HG02981 (cell line): Measurements from ENCODE around the gene CSTB.

ENCODE experiments used
- ATAC-seq: cut with Tn5 transposase; IDR thresholded peaks from one replicate; pipeline ENCODE4 v1.9.1; 2021; ENCODE audit warnings: mild to moderate bottlenecking, moderate library complexity; ENCODE audit not compliant: unreplicated experiment

CSTB gene

DNA sequence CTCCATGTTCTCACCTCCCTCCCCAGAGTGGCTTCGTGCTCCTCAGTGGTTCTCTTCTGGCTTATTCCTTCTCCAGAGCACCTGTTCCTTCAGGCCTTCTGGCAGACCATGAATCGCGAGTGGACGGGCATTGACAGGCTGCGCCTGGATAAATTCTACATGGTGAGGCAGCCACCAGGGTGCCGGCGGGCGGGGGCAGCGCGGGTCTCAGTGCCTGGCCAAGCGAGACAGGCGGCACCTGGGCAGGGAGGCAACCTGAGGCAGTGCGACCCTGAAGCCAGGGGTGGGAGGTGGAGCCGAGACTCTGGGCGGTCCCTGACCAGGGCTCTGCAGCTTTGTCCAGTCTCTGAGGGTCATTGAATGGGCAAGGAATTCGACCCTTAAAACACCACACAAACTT is 17.1 kb upstream of the CSTB start:
- ATAC-seq, result no peak

DNA sequence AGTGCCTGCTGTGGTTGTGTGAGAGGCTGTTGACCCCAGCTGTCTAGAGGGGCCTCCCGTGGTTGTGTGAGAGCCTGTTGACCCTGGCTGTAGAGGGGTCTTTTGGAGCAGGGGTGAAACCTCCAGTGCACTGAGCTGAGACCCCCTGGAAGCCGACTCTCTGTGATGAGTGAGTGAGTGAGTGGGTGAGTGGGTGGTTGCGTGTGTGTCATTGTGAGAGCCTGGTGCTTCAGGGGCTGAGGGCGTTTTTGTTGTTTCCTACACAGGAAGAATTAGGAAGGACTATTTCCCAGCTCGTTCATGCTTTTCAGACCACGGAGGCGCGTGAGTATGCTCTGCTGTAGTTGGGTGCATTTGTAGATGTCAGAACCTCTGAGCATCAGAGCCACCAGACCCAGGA is 16.3 kb upstream of the CSTB start:
- ATAC-seq, result no peak

DNA sequence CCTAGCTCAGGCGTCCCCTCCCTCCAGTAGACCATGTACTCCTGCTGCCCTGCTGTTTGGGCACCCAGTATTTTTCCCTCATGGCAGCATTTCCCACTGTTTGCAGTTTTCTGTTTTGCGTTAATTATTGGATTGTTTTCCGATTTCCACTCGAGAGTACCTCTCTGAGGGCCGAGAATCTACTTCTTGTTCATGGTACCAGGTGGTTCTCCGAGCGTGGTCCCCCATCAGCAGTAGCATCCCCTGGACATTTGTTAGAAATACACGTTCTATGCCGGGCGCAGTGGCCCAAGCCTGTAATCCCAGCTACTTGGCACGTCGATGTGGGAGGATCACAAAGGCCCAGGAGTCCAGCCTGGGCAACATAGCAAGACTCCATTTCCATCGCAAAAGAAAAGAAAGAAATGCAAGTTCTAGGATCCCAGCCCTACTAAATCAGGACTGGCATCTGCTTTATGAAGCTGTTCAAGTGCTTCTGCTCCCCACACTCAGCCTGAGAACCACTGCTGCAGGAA is 14.0 kb upstream of the CSTB start:
- no peak for ATAC-seq

DNA sequence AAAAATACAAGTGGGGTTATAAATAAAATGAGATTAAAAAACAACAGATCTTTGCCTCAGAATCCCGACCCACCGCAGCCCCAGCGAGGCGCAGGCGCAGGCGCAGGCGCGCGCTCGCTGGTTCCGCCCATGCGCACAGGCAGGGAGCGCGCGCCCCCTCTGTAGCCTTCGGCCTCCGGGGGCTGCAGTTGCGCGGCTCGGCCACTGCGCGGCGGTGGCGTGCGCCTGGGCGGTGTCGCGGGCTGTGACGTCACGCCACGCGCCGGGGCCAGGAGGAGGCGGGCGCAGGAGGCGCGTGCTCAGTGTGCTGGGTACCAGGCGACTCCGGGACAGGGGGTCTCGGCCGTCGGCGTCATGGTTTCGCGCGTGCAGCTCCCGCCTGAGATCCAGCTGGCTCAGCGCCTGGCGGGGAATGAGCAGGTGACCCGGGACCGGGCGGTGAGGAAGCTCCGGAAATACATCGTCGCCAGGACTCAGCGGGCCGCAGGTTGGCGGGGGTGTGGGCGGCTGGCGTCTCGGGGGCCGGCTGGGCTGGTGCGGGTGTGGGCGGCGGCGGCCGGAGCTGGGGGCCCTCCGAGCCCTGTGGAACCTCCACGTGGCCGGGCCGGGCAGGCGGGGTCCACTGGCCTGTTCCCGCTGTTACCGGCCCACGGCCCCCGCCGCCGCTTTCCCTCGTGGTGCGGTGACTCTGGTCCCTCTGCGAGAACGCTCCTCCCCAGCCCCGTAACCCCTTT is 13.3 kb upstream of the CSTB start, which contains the start of gene RRP1:
RRP1 (plus strand) TSS at position 302 of the 734 bp plus-strand sequence; CDS start at position 355, 53 bp downstream.
- ATAC-seq, result peak; percentile 84

DNA sequence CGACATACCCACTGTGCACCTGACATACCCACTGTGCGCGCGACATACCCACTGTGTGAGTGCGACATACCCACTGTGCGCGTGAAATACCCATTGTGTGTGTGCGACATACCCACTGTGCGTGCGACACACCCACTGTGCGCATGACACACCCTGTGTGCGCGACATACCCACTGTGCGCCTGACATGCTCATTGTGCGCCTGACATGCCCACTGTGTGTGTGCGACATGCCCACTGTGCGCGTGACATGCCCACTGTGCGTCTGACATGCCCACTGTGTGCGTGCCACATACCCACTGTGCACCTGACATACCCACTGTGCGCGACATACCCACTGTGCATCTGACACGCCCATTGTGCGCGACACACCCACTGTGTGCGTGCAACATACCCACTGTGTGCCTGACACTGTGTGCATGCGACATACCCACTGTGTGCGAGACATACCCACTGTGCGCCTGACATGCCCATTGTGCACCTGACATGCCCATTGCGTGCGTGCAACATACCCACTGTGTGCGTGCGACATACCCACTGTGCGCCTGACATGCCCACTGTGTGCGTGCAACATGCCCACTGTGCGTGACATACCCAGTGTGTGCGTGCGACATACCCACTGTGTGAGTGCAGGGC is 10.8 kb upstream of the CSTB start:
- ATAC-seq, result no peak

DNA sequence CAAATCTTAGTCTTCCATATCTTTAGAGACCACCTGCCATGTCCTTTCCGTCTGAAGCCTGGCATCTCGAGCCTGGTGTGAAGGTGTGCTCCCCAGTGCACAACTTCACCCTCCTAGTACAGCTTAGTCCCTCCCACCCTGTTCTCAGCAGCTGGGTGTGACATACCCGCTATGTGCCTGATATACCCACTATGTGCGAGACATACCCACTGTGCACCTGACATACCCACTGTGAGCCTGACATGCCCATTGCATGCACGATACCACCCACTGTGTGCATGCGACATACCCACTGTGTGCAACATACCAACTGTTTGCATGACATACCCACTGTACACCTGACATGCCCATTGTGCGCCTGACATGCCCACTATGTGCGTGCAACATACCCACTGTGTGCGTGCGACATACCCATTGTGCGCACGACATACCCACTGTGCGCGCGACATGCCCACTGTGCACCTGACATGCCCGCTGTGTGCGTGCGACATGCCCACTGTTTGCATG is 10.2 kb upstream of the CSTB start:
- no peak for ATAC-seq

DNA sequence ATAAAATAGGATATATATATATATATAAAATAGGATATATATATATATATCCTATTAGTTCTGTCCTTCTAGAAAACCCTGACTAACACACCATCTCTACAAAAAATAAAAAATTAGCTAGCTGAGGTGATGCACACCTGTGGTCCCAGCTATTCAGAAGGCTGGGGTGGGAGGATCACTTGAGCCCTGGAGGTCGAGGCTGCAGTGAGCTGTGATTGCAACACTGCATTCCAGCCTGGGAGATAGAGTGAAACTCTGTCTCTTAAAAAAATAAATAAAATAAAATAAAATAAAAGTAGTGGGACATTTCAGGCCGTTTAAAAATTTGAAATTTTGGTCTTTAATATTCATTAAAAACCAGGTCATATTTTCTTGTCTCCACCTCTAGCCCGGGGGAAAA is 9.0 kb upstream of the CSTB start:
- no peak for ATAC-seq

DNA sequence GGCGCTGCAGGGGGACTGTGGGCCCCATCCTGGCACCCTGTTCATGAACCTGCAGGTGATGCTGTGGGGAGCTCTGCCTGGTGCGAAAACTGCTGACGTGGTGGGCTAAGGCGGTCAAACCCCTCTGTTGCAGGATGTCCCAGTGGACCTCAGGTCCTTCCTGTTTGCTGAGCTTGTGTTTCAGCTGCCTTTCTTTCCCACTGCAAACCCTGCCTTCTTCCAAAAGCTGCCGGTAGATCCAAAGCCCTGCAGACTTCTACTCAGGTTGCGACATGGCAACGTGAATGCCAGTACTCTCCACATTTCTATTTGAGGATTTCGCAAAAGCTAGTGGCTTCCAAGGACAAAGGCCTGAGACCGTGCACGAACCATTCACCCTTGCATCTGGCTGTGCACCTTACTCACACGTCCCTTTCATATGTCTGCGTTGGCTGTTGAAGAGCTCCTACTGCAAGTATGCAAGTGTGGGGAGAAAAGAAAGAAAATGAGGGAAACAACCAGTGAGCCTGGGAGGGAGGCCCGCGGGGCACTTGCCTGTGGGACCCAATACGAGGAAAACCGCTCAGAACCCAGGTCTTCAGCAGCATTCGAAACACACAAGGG is 7.1 kb upstream of the CSTB start:
- no peak for ATAC-seq

DNA sequence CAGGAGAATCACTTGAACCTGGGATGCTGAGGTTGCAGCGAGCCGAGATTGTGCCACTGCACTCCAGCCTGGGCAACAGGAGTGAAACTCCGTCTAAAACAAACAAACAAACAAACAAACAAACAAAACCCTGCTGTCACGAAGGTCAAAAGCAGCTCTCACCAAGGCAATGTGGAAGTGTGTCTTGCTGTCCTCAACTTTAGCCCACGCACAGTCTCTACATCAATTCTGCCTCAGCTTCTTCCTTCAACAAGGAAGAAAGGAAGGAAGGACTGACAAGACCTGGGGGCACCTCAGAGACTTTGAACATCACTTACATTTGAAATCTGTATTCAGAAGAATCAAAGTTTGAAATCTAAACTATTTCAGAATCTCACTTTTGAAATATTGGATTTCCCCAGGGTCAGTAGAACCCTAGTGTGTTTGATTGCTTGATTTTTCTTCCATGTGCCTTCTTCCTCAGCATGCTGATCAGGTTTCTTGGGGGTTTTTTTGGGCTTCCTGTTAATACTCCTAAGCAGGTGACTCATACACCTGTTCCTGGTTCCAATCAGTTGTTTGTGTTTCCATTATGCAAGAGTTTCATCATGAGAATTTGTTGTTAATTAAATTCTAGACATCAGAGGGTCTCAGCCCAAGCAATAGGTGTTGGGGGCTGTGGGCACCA is 6.5 kb upstream of the CSTB start:
- ATAC-seq, result no peak

DNA sequence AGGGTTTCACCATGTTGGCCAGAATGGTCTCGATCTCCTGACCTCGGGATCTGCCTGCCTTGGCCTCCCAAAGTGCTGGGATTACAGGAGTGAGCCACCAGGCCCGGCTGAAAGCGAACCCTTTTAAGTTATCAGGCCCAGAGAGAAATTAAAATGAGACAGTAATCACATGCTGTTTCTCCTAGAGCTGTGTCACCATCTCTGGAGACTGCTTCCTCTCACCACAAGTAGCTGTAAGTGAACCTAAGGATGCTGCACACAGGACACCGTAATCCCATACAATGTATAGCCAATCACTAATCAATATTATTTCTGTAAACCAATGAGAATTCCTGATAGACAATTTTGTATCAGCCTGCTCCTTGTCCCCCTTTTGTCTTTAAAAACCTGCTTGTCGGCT is 5.7 kb upstream of the CSTB start:
- ATAC-seq, result no peak

DNA sequence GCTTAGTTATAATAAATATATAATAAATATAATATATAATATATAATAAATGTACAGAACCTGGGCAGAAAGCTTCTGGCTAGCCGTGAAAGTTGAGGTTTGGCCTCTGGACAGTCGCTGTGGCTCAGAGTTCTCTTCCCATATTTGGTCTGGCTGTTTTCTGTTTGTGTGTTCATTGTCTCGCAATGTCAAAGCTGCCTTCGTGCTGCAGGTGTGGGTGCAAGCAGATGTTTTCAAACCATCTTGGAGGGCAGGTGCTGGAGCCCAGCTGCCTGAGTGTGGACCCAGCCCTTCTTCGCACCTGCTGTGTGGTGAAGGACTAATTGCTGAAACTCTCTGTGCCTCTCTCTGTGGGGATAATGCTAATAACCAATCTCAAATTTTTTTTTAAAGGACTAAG is 3.6 kb upstream of the CSTB start:
- ATAC-seq, result no peak

DNA sequence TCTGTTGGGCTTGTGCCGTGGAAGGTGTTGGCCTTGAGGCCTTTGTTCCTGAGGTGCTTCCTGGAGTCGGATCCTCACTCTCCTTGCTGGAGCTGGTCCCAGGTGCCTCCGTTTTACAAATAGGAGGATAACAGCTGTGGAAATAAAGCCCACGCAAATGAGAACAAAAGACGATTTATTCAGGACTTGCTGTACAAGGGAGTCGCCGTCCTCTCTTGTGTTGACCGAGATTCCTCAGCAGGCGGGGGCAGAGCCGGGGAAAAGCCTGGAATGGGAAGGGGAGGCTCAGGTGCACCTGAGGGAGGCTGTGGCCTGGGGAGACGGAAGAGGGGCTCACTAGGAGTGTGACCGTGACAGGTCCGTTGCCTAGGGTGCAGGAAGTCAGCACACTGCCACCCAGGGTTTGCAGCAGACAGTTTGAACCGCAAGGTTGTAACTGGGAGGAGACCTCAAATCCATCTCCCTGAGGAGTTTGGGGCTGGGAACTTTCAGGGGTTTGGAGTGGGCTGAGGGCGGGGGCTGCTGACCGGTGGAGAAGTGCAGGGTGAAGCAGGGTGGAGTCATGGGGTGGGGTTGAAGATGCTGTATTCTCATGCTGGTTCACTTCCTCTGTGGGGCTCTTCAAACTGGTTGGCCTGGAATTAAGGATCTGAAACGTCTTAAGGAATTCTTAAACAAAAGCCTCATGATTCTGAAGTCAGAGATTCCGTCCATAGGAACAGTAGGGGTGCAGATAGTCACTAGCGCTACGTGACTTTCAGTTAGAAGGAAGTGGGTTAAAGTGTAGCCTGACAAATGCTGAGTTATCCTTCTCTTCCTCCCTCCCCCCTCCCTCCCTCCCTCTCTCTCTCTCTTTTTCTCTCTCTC is 2.6 kb upstream of the CSTB start:
- no peak for ATAC-seq

DNA sequence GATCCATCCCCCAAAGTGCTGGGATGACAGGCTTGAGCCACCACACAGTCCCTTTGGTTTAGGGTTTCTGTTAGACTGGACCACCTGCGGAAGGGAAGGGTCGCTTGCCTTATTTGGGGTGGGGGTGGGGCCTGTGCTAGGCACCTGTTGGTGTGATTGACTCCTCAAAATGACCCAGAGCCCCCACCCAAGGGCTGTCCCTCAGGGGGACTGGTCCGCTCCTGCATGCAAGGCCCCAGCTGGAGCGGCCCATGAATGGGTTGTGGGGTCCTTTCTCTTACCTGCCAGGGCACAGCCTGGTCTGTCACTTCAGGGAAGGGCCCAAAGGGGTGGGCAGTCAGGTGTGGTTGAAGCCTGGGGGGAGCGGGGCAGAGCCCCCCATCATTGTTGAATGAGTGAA is 1.8 kb upstream of the CSTB start:
- no peak for ATAC-seq

DNA sequence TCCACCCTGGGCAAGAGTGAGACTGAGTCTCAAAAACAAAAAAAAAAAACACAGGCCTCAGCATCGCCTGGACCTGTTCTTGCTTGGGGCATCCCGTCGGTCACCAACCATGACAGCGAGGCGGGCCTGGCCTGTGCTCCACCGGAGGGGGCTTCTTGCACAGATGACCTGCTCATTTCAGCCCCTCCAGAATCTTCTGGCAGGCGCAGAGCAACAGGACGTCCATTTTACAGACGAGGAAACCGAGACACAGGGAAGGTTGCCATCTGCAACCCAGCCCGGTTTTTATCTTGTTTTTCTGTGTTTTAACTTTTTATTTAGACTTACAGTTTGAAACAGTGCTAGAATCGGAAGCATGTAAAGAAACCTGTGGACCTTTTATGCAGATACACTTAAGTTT is 918 bp downstream of the CSTB start:
- ATAC-seq, result no peak

DNA sequence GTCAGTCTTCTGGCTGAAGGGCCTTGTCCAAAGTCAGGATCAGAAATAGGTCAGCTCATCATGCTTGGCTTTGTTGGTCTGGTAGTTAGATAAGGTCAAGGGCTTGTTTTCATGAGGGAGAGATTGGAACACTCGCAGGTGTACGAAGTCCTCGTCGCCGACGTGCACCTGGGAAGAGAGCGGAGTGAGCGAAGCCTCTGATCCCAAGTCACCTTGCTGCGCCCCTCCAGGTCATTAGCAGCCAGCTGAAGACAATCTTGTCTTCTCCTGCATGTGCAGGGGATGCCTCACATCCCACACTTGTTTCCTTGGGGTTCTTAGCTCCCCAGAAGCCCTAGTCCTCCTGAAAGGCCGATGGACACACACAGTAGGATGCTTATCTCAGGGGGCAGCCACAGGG is 1.9 kb downstream of the CSTB start:
- ATAC-seq, result no peak

DNA sequence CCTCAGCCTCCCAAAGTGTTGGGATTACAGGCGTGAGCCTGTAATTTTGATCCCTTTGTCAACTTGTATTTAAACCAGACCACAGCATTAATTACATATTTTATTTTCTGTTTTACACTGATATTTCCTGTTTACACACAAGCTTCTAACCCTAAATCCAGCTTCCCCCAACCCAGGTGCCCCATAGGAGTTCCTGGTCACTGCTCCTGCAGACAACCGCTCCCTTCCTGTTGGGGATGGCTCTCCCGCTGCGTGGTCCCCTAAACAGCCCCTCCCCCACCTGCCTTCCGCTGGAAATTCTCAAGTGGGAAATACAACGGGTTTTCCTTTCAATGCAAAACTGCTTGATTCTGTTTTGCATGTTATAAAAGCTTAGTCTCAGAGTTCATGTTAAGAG is 3.7 kb downstream of the CSTB start:
- ATAC-seq, result no peak

DNA sequence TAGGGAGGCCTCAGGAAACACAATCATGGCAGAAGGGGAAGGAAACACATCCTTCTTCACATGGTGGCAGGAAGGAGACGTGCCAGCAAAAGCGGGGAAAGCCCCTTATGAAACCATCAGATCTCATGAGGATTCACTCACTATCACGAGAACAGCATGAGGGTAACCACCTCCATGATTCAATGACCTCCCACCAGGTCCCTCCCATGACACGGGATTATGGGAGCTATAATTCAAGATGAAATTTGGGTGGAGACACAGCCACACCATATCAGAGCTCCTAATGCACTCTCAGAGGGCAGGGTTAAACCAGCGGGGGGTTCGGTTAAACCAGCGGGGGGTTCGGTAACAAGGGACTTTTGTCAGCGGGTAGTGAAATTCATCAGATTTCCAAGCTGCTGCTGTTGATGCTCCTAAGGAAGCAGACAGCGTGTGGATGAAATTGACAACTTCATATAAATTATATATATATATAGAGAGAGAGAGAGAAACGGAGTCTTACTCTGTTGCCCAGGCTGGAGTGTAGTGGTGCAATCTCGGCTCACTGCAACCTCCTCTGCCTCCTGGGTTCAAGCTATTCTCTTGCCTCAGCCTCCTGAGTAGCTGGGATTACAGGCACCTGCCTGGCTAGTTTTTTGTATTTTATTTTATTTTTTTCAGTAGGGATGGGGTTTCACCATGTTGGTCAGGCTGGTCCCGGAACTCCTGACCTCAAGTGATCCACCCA is 4.2 kb downstream of the CSTB start:
- ATAC-seq, result no peak

DNA sequence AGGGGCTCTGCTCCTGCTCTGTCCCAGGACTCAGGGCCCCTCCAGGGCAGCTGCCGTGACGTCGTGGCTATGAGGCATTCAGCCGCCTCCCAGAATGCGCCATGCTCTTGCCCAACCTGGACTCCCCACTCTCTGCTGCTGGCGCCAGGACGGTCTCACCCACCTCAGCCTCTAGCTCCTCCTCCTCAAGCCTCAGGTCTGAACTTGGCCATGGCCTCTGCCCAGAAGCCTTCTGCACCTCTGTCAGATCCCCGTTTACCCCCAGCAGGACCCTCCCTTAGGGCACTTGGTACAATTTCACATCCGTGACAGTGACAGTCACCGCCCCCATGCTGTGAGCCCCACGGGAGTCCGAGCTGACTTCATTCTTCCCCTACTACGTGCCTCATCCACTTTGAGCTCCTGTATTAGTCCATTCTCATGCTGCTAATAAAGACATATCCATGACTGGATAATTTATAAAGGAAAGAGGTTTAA is 4.9 kb downstream of the CSTB start:
- no peak for ATAC-seq

DNA sequence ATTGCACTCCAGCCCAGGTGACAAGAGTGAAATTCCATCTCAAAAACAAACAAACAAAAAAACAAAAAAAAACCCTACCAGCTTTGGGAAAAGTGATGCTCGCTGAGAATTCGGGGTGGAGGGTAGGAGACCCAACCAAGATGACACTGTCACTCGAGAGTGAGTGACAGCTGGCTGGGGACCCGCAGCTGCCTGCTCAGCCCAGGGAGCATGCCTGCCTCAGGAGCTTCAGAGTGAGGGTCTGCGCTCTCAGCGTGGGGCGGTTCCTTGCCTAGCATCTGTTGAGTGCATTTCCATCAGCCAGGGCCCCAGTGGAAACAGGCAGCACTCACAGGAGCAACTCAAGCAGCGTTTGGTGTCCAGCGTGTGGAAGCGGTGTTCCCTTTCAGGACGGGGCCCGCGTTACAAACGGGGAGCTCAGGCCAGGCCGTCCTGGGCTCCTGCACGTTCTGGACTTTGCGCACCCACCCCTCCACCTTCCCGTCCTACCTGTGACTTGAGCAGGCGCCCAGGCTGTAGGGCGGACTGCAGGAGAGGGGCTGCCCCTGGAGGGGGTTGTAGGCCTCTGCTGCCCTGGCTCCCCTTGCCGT is 5.9 kb downstream of the CSTB start:
- no peak for ATAC-seq
